Activated CD8-positive, alpha-beta memory T cell treated with anti-CD3 and anti-CD28 coated beads for 36 hours (primary cell): ENCODE measurements around the gene CCBE1. TPM values are rescaled to one million over a fixed set of nuclear protein-coding genes. Genes with fewer than 3 reads are reported as not detected.
"Not testable (repeated sequence)": the region's sequence is repeated elsewhere in the genome, so short reads cannot be mapped to it uniquely, and the experiment has no call there.

Experiments used
- CTCF ChIA-PET: fragments of 350-600 bp; sonication (Branson Sonifier 250); formaldehyde crosslinking; loops from one replicate; lab custom pipeline; 2021; ENCODE audit warnings: antibody characterized with exemption; lab: Charles Lee
- POLR2A ChIA-PET: fragments of 350-600 bp; sonication (Branson Sonifier 250); formaldehyde crosslinking; loops from one replicate; lab custom pipeline; 2021; ENCODE audit warnings: antibody characterized with exemption; lab: Charles Lee
- total RNA-seq, 2 experiments: library from RNA; stranded (reverse); gene quantifications; one replicate each; pipeline ENCODE4 v1.2.3, GENCODE V29; 2021

The CCBE1 gene
- not detected for total RNA-seq

DNA sequence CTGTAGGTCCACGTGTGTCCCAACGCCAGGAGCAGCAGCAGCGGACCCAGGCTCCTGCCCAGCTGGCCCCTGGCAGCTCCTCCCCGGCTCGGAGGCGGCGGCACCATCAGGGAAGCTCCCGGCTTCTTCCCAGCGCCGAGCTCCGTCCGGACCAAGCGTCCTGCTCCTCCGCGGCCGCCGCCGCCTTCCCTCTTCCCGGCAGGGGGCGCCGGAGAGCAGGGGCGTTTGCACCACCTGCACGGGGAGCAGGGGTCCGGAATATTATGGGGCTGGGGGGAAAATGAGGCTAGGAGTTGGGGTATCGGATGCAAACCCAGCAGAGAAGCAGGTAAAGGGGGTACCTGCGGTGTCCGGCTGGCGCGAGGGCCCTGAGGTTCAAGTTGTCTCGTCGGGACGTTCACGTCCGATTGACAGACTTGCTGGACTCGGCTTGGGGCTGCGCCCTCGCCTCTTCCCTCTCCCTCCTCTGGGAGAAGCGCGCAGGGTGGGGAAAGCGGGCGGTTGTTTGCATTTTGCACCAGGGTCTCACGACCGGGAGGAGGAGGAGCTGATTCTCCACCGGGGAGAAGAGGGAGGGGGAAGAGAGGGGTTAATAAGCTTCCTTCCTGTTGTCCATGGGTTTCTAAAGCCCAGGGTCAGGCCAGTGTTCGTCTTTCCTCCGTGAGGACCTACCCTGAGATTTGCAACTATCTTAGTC is at the start of gene CCBE1:
Gene CCBE1, minus strand, starts transcription at position 188 of the 697 bp plus-strand sequence.
- ChIA-PET CTCF (interaction anchor here (0.6 to 1.7 kb wide), 5 partner anchors 13 to 553 kb away, joined by 3 to 6 read pairs (median 4); no protein-coding TSS in a partner anchor), POLR2A (interaction anchor here (0.5 kb wide), 1 partner anchor 316 kb away, joined by 8 read pairs; no protein-coding TSS in a partner anchor)

DNA sequence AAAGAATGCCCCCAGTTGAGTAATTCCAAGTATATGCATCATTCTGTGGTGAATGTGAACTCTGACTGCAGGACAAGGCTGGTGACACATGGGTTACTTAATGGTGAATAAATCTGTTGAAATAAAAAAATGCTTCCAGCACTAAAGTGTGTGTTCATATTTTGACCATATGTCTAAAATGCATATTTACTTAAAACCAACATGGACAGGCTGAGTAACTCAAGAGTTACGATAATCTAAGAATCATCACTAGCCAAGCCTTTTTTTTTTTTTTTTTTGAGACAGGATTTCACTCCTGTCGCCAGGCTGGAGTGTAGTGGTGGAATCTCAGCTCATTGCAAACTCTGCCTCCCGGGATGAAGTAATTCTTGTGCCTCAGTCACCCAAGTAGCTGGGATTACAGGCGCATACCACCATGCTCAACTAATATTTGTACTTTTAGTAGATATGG is 47.1 kb upstream of the CCBE1 start:
- ChIA-PET CTCF (no interaction called here), POLR2A (no interaction called here)

DNA sequence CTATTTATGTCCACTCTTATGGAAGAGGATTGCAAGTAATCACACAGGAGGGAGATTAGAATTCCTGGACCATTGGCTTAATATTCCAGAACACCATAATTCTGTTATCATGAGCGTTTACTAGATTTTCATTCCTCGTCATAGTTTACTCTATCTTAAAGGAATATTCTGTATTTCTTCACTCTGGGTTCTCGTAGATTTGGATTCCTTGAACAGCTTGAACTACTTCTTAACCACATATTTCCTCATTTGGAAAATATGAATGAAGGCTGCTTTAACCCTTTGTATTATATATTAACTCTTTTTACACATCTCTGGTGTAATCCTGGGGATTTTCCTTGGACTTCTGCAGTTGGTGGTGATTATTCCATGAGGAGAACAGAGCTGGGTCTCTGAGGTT is 46.3 kb upstream of the CCBE1 start:
- ChIA-PET CTCF (no interaction called here), POLR2A (no interaction called here)

DNA sequence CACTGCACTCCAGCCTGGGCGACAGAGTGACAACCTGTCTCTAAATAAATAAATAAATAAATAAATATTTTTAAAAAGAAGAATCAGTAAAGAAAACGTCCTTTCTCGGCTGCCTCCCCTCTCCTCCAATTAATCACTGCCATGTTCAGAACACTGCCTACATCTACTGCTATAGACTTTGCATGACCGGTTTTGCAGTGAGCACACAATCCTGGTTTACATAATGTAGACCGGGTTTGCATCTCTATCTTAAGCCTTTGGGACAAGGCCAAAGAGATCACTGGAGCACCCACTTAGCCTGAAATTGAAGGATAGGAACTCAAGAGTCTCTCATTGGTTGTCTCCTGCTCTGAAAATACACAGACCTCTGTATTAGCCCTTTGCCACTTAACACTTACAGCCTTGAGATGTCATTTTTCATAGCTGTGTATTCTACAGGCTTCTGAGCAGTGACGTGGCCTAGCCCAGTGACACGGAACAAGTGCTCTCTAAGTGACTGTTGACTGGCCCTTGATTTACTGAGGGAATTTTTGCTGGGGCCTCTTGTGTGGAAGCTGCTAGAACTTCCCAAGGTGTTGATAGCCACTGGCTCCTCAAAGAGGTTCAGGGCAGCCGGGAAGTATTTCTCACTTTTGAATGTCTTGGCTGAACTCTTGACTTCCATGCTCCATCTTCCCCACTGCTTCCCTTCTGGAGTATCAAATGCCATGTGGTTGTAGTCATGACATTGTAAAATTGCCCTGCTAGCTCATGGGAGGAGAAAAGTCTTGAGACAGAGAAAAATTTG is 45.3 kb upstream of the CCBE1 start:
- CTCF ChIA-PET, result no interaction called here
- POLR2A ChIA-PET, result no interaction called here

DNA sequence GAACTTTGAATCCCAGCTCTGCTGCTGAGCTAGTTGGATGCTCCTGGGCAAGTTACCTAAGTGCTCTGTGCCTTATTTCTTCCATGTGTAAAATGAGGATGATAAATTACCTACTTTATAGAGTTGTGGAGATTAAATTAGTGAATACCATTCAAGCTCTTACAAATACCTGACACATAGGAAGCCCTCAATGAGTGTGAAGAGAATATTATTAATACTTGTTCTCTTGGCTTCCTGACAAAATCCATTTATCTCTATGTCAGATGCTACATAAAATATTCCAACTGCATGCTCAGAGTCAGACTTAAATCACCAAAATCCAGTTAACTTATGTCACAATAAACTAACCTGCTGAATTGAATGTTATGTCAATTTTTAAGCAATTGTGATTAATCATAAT is 42.9 kb upstream of the CCBE1 start:
- POLR2A ChIA-PET, result no interaction called here
- CTCF ChIA-PET, result no interaction called here

DNA sequence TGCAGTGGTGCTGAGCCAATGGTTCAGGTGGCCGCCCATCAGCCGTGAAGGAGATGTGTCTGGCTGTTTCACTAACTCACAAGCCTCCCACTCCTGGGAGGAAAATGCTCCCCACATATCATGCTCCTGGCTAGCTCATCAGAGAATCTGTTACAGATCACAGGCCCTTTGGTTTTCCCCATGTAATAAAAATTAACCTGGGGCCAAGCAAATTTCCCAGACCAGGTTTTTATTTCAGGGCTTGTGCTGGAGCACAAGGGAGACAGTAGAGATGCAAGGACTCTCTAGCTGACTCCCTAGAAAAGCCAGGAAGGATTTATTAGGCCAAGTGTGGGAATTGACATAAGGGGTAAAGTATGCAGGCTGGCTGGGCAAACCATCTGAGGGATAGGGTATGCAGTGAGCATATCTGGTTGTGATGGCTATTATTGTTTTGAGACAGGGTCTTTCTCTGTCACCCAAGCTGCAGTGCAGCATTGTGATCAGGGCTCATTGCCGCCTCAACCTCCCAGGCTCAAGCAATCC is 40.6 kb upstream of the CCBE1 start:
- ChIA-PET POLR2A (no interaction called here), CTCF (no interaction called here)

DNA sequence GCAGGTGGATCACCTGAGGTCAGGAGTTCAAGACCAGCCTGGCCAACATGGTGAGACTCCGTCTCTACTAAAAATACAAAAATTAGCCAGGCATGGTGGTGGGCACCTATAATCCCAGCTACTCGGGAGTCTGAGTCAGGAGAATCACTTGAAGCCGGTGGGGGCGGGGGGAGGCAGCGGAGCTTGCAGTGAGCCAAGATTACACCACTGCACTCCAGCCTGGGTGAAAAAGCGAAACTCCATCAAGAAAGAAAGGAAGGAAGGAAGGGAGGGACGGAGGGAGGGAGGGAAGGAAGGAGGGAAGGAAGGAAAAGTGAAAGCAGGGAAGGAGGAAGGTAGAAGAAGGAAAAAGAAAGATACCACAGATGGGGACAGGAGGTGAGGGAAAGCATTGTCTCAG is 40.1 kb upstream of the CCBE1 start:
- POLR2A ChIA-PET, CTCF ChIA-PET: not testable (repeated sequence)

DNA sequence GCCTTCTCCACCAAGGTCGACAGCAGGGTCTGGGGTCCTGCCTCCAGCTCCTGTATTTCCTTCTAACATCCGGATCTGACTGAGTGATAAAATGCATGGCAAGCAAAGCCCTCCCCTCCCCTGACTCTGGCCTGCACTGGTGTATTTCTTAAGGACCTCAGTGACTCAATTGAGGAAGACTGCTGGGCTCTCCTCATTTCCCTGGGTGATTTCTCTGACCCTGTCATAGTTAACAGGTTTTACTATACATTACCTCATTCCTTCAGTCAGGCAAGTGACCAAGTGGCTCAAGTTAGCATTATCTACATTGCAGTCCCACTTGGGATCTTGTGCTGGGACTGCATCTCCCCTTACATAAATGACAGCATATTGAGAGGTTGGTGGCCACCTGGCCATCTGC is 38.8 kb upstream of the CCBE1 start:
- POLR2A ChIA-PET, result no interaction called here
- CTCF ChIA-PET, result no interaction called here

DNA sequence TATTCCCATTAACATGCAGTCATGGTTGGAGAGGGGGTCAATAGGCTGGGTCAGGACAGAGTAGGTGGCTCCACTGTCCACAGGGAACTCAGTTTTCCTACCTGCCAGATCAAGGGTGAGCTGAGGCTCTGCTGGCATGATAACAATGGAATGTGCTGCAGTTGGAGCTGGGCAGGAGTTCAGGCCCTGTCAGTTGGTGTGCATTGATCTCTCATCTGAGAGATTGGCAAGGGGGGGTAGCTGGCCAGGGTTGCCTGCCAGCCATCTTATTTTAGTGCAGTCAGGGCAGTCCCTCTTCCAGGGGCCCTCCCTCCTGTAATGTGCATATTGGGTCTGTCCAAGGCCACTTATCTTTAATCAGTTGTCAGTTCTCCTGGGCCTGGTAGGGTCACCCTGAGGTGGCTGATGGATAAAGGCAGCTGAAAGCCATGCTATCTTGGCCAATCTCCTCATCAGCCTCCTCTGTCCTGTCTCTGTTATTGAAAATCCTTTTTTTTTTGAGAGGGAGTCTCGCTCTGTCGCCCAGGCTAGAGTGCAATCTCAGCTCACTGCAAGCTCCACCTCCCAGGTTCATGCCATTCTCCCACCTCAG is 38.1 kb upstream of the CCBE1 start:
- ChIA-PET POLR2A (no interaction called here), CTCF (no interaction called here)

DNA sequence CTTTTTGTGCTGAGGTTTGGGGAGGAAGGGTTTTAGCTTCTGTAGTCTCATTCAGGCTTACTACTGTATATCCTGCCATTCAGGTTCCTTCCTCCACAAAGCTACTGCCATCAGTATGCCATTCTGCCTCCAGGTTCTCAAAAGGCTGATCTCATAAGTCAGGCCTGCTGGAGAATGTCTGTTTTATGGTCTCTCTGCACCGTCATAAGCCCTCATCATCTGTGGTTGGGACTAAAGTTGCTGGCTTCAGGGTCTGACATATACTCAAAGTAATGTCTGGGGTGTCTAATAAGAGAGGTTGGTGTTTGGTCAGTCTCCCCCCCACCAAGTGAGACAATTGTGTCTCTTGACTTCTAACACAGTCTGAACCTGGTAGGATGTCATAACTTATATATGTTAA is 36.2 kb upstream of the CCBE1 start:
- POLR2A ChIA-PET, result no interaction called here
- CTCF ChIA-PET, result no interaction called here

DNA sequence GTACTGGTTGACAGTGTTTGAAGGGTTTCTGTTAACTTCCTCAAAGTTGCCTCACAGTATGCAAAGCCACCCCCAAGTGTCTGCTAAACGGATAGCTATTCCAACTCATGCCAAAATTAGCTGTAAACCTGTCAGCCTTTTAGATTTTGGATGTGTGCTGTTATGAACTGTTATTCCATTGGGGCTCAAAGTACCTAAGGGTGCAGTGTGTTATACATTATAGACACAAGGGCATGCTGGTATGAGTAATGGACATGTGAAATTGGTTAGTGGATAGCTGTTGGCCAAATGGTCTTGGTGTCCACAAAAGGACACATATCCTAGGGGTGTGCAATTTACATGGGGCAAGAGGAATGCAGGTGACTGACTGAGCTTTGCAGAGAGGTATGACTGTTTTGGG is 33.7 kb upstream of the CCBE1 start:
- CTCF ChIA-PET, result interaction anchor here (0.5 kb wide), 1 partner anchor 201 kb away, joined by 3 read pairs; no protein-coding TSS in a partner anchor
- POLR2A ChIA-PET, result no interaction called here

DNA sequence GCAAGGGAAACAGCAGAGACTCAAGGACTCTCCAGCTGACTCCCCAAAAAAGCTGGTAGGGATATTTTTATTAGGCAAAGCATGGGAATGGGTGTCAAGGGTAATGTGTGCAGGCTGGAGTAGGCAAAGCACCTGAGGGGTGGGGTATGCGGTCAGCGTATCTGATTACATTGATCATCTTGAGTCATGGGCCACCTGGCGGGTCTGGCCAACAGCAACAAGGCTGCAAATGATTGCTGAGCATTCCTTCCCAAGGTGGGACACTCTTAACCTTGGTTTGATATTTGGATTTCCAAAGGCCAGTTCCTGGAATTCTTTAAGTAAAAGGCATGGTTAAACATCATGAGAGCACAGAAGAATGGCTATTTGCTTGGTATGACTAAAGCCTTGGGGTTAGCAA is 32.6 kb upstream of the CCBE1 start:
- ChIA-PET CTCF (no interaction called here), POLR2A (no interaction called here)

DNA sequence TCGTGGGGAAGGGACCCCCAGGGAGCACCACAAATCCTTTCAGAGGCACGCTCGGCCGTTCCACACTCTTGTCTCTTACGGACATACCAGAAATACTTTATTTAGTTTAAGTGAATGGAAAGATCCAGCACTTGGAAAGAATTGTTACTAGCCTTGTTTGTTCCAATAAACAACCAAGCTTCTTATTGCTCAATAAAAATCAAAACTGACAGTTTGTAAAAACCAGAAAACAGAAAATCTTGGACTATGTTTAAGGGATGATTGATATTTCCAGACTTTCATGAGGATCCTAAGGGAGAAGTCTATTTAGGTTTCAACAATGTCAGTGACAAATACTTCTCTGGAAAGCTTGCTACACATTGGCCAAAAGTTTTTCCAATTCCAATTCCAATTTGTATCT is 31.6 kb upstream of the CCBE1 start:
- ChIA-PET CTCF (no interaction called here), POLR2A (no interaction called here)

DNA sequence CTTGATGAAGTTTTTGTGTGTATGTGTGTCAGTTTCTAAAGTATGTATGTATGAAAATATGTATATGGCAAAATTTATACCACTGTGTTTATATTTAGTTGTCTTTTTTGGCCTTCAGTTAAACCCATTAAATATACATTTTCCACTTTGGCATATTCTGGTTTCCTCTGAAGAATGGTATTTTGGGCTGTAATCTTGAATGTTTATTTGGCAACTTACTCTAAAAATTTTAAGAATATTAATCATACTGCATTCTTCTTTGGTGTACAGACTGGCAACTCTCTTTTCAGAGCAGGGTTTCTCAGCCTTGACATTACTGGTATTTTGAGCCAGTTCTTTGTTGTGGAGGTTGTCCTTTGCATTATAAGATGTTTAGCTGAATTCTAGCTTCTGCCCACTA is 27.9 kb upstream of the CCBE1 start:
- ChIA-PET CTCF (no interaction called here), POLR2A (no interaction called here)

DNA sequence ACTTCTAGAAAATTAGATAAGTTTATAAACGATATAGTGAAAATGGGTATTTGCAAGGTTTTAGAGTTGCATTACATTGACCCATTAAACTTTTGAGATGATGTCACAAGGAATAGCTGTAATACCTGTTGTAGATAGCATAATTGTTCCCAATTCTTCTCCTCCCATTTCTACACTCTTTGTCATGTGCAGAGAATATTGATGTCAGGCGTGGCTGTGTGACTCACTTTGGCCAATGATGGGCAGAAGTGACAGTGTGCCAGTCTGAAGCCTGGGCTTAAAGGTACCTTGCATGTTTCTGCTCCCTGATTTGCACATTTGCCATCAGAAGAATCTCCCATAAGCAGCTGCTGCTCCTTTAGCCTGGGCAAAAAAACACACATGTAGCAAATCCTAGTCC is 26.9 kb upstream of the CCBE1 start:
- ChIA-PET CTCF (no interaction called here), POLR2A (no interaction called here)

DNA sequence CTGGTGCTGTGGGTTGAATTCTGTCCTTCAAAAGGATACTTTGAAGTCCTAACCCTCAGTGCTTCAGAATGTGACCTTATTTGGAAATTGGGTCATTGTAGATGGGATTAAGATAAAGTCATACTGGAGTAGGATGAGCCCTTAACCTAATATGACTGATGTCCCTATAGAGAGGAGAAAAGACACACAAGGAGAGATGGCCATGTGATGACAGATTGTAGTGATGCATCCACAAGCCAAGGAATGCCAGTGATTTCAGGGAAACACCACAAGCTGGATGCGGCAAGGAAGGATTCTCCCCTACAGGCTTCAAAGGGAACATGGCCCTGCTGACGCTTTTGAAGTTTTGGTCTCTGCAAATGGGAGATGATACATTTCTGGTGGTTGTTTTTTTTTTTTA is 24.7 kb upstream of the CCBE1 start:
- CTCF ChIA-PET, result no interaction called here
- POLR2A ChIA-PET, result no interaction called here

DNA sequence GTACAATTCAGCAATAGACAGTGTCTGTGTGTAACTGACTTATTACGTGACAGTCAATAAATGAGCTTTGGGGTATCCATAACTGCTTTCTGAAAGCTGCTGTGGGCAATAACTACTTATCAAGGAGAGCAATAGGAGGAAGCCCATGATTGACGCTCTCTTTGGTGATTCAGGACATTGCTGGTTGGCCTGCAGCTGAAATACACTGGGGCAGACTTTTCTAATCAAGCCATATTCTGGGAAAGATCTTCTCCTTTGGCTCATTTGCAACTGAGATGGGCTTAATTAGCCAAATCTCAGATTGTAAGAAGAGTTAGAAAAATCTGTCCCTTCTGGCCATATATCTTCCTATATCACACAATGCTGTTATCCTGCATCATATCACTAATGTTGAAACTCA is 24.0 kb upstream of the CCBE1 start:
- ChIA-PET POLR2A (no interaction called here), CTCF (no interaction called here)

DNA sequence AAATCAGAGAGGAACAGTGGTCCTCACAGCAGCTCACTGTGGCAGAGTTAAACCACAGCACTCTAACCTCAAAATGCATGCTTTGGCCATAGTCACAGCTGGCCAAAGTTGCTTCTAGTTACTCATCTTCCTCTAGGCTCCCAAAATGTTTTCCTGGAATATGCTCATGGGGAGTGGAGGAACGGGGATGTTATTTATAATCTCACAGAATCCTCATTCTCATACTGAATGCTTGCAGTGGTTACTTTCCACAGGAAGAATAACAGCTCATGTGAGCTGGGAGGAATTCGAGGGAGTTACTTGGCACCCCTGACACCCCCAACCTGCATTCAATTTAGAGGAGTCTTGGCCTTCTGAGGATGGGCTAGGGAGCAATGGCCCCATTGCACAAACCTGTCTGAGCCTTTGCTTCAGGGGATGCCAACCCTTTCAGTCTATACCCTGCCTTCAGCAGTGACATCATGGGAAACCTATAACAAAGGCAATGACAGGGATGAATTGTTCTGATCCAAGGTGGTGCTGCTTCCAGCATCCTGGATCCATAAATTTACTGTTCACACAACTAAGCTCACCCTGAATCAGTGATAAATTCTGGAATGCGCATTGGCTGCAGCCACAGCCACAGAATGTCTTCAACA is 22.4 kb upstream of the CCBE1 start:
- ChIA-PET CTCF (no interaction called here), POLR2A (no interaction called here)

DNA sequence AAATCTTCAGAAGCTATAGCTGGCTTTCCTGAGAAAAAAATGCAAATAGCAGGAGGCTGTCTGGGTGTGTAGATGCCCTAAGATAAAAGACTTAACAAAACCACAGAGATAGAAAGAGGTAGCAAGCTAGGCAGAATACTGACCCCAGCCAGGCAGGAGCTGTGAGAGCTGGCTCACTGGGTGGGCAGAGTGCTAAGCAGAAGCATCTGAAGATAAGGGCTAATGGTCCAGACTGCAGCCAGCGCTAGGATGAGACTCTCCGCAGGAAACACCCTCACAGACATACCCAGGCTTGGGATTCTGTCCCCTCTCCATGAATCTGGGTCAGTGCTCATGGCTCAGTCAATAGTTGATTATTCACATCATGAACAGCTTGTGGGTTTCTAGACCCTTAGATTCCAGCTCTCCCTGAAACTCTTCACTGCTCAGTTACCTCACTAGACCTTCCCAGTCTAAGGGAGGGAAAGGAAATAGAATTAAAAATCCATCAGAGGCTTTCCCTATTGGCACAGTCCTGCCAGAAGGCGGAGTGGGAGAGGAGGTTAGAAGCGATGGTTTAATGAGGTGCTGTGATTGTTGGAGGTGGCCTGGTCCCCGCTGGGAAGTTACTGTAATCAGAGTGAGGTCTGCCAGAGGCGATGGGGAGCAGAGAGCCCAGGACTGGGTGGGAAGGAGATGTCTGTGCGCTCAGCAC is 21.4 kb upstream of the CCBE1 start:
- CTCF ChIA-PET, result no interaction called here
- POLR2A ChIA-PET, result no interaction called here
